ENCODE results near the gene TNKS1BP1.

TNKS1BP1 gene

DNA sequence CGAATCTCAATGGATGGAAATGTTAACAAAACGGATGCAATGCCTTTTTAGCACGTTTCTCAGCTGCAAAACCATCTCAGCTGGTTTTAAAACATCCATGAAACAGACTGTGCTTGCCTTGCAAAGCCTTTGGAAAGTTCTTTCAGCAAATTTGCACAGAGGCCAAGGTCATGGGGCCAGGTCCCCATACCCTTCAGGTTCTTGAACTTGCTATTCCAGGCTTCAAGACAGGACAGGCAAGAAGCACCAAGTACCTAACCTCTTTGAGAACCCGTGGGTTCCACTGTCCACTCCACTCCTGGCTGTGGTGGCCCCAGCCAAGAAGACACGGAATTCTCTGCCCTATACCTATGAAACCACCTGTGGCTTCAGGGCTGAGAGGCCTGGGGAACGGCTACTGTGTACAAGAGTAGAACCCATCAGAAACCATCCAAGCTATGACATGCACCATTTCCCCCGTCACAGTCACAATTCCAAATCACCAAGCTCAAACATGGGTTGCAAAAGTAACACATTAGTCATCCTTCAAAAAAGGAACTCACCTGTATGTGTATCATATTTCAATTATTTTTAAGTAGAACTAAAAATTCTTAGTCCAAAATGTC, 17.0 kb downstream of the TNKS1BP1 start:
- no peak for TF ChIP-seq CTCF (conservative IDR thresholded peaks at IDR 0.05)
- no peak overlapping the region for H3K27ac ChIP-seq

- no peak for TF ChIP-seq CTCF (conservative IDR thresholded peaks at IDR 0.05)
- H3K27ac ChIP-seq = no peak overlapping the region
Observed at GRCh38 chr11:57306940-57307565, 17.7 kb downstream of the TNKS1BP1 start.

DNA sequence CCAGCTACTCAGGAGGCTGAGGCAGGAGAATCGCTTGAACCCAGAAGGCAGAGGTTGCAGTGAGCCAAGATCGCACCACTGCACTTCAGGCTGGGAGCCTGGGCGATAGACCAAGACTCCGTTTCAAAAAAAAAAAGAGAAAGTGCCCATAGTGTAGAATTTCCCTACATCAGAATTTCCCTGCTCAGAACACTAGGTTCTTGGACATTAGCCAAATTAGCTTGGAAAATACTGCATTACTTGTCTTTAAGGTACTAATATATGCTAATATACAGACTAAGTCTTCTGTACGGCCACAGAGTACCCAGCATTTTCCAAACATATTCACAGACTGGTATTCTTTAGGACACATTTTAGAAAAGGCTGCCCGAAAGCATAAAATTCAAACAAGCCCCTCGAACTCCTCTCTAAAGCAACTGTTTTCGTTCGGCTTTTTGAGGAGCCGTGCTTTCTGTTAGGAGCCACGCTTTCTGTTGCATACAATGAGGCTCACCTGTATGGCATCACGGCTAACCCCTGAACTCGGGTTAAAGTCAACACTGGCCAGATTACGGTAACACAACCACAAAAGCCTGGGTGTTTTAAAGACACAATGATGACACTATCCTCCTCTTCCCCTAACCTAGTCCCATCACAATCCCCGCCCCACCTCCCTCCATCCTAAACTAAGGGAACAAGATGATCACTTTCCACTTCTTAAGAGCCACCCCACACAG, 18.4 kb downstream of the TNKS1BP1 start:
- no peak for TF ChIP-seq CTCF (conservative IDR thresholded peaks at IDR 0.05)
- H3K27ac ChIP-seq = no peak overlapping the region

DNA sequence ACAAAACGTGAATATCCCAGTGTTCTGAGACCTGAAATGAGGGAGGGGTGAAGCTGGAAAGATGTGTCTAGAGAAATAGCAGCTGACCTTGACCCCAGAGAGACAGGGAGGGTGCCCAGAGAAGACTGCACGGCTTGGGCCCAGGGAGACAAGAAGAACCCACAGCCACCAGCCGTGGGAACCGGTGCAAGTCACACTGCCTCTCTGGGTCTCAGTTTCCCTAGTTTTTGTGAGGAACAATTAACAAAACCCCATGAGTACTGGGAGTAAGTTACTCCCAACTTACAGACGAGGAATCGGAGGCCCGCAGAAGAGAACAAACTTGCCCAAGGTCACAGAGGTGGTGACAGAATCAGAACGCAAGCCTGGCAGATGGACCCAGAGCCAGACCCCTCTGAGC, 19.2 kb downstream of the TNKS1BP1 start:
- no peak overlapping the region for H3K27ac ChIP-seq
- TF ChIP-seq CTCF (conservative IDR thresholded peaks at IDR 0.05) = no peak

DNA sequence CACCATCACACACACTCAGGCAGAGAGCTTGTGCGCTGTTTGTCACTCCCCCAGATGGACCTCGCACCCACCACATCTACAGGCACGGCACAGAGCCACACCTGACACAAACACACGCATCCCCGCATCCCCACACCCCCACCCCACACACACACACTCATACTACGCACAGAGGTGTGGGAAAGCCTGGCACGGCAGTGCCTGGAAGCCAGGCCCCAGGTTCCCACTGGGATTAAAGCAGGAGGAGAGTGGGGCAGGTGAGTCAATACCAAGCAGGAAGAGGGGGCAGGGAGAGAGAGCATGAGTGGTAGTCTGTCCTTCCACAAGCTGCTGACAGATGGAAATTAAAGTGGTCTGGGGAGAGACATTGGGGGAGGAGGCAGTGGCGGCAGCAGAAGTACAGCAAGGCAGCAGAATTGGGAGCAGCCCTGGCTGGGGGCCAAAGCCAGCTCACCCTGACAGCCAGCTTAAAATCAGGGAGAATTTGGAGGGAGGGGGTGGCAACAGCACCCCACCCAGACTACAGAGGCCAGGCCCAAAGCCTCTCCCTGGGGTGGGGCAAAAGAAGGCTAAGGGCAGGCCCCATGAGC, 20.7 kb downstream of the TNKS1BP1 start:
- no peak overlapping the region for H3K27ac ChIP-seq
- no peak for TF ChIP-seq CTCF (conservative IDR thresholded peaks at IDR 0.05)

DNA sequence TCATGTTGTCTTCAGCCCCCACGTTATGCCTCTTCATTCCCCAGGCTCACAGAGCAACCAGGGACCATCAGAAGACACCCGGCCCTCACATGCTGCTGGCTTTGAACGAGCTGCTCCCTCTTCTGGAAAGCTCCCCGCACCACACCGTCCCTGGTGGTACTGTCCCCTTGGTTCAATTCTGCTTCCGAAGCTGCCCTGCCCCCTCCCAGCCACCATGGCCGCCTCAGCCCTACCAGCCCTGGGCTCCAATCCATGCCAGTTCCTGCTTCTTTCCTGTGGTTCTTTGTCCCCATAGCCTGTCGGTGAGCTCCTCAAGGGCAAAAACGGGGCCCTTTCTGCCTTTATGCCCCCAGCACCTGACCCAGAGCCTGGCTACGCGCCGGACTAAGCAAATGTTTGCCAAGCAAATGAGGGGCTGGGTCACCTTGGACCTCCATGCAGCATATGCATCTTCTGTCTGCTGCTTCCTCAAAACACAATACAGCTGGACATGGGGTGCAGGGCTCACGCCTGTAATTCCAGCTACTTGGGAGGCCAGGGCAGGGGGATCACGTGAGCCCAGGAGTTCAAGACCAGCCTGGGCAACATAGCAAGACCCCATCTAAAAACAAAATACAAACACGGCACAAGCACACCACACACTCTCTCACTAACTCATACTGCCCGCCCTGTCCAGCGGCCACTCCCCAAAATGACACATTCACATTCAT, 21.3 kb downstream of the TNKS1BP1 start:
- no peak for TF ChIP-seq CTCF (conservative IDR thresholded peaks at IDR 0.05)

GRCh38 chr11:57302489-57302888, 22.3 kb downstream of the TNKS1BP1 start:
- no peak overlapping the region for H3K27ac ChIP-seq
- TF ChIP-seq CTCF (conservative IDR thresholded peaks at IDR 0.05) = no peak

More for the DNA sequence above, 21.3 kb downstream of the TNKS1BP1 start:
- no peak overlapping the region for H3K27ac ChIP-seq

All from VCaP (cell line).